HG03439 (cell line): ENCODE results near the gene PXDC1.

Experiments
- ATAC-seq: cut with Tn5 transposase; IDR thresholded peaks from one replicate; pipeline ENCODE4 v1.9.1; 2021; ENCODE audit warnings: mild to moderate bottlenecking, moderate library complexity; ENCODE audit not compliant: unreplicated experiment

PXDC1 gene

GRCh38 chr6:3719462-3720308 lies 31.8 kb downstream of the PXDC1 start:
- no peak for ATAC-seq

DNA sequence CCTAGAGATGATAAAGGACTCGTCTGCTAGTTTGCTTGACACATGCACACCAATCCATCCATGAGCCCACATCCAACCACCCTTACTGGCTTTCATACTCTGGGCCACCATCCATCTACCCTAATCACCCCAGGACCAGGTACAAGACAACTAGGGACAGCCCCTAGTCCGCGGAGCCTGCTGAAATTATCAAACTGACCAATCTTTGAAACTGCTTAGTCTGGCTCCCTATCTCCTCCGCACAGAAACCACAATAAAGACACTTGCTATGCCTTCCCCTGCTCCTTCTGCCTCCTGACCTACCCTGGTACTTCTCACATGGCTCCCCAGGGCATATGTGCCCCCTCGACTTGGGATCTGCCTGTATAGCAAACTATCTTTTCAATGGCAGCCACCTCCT lies 33.1 kb downstream of the PXDC1 start:
- no peak for ATAC-seq

GRCh38 chr6:3715285-3715684 lies 36.2 kb downstream of the PXDC1 start:
- no peak for ATAC-seq

DNA sequence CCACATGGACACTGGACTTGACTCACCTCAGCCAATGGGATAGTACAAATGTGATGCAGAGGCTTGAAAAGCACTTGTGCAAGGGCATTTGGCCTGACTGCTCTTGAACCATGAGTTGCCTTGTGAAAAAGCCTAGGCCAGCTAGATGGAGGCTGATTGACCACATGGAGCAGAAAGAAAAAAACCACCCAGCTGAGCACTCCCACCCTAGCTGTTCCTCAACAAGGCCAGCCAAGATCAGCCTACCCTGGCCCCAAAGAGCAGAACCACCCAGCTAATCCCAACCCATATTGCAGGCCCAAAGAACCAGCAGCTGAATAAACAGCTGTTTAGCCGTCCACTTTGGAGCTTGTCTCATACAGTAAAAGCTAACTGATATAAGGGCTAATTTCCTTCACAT lies 36.7 kb downstream of the PXDC1 start:
- no peak for ATAC-seq

- no peak for ATAC-seq
Measured at GRCh38 chr6:3714111-3714510, 37.4 kb downstream of the PXDC1 start.

- no peak for ATAC-seq
Measured at GRCh38 chr6:3712827-3713665, 38.5 kb downstream of the PXDC1 start.

GRCh38 chr6:3711776-3712175 lies 39.7 kb downstream of the PXDC1 start:
- no peak for ATAC-seq

- no peak for ATAC-seq
Measured at GRCh38 chr6:3710403-3710802, 41.1 kb downstream of the PXDC1 start.

DNA sequence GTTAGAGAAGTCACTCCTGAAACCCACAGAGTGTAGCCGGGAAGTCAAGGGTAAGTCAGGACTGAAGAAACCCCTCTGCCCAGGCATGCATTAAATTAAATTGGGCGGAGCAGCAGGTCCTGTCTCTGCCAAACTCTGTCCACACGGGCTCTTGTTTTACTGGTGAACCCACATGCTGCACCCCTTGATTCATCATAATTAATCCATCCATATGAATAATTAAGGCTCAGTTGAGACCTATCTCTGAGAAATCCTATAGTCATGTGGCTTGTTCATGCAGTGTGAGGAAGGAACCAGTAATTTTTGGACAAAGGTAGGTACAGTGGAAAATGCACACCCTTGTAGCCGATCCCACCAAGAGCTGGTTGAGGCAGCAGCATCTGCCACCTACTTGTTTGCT lies 43.0 kb downstream of the PXDC1 start:
- ATAC-seq = no peak

- no peak for ATAC-seq
Measured at GRCh38 chr6:3707751-3708412, 43.6 kb downstream of the PXDC1 start.

GRCh38 chr6:3707024-3707423 lies 44.5 kb downstream of the PXDC1 start:
- no peak for ATAC-seq

DNA sequence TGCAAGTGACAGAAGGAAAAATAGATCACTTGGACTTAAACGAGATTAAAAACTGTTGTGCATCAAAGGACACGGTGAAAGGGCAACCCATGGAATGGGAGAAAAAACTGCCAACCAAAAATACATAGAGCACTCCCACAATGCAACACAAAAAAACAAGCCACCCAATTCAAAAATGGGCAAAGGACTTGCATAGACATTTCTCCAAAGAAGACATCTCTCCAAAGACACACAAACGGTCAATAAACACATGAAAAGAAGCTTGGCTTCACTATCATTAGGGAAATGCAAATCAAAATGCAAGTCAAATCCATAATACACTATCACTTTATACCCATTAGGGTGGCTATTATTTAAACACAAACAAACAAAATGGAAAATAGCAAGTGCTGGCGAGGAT lies 45.0 kb downstream of the PXDC1 start:
- no peak for ATAC-seq

- ATAC-seq = no peak
Measured at GRCh38 chr6:3701631-3702030, 49.9 kb downstream of the PXDC1 start.

GRCh38 chr6:3699231-3699630 lies 52.3 kb downstream of the PXDC1 start:
- ATAC-seq = no peak

- no peak for ATAC-seq
Measured at GRCh38 chr6:3698021-3698420, 53.5 kb downstream of the PXDC1 start.

DNA sequence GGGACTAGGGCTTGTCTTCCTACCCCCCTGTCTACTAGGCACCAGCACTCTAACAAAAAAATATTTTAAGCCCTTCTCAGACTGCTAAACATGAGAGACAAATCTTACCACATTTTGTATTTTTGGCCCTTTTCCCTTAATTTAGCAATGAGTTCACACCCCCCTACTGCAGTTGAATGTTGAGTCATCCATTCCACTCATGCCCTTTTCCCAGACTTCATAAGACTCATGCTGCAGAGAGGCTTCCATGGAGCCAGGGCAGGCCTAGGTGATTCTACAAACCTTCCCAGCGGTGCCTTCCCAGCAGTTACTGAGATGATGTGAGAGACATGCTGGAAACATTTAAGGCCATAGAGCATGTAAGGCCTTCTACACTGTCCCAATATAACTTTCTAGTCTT lies 53.9 kb downstream of the PXDC1 start:
- no peak for ATAC-seq

- ATAC-seq = no peak
Measured at GRCh38 chr6:3696525-3697088, 54.9 kb downstream of the PXDC1 start.

- no peak for ATAC-seq
Measured at GRCh38 chr6:3695065-3695817, 56.3 kb downstream of the PXDC1 start.

GRCh38 chr6:3693831-3694230 lies 57.7 kb downstream of the PXDC1 start:
- no peak for ATAC-seq

DNA sequence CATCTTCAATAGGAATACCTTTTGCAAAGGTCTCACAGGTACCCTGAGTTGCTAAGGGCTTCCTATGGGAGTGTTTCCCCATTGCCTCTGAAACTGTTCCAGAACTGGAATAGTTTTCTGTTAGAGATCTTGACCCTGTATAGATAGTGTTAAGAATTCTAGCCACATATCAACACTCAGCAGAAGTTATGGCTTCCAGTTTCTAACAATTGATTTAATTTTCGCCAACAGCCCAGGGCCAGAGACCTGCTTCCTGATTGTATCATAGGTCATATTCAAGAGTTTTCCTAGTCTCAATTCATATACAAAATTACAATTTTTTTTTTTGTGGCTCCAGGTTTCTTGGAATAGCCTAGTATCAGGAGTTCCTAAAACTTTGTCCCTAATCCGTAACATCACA lies 61.0 kb downstream of the PXDC1 start:
- no peak for ATAC-seq

DNA sequence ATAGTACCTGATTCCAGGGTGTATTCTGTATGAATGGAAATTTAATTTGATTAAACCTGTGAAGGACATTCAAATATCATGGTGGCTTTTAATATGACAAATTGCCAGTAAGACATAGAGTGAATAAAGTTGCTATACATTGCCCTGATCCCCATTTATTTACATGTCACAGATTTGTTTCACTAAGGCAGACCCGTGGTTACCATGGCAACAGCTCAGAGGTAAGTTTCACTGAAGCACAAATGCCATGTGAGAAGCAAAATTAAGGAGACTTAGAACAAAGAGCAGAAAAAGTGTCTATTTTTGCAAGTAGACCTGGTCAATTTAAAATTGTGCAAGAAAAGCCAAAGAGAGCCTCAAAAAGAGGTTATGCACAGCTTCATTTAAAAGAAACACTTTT lies 63.7 kb downstream of the PXDC1 start:
- ATAC-seq = no peak
